Lower leg skin (tissue), 3 donors: Measurements from ENCODE around the gene NSD1.

ENCODE experiments used
- POLR2A ChIP-seq, 2 donors: fragments of 450-650 bp; IDR thresholded peaks; one replicate each; pipeline ENCODE4 v1.6.1; 2016 to 2017; ENCODE audit warnings: antibody characterized with exemption in 2 of 2, mild to moderate bottlenecking in 1 of 2, moderate library complexity in 1 of 2
- TF ChIP-seq, protein P1 (sequence below), 3 donors: fragments of 450-650 bp; IDR thresholded peaks; one replicate each; pipeline ENCODE4 v1.5.1; 2016; ENCODE audit warnings: antibody characterized with exemption in 3 of 3, mild to moderate bottlenecking in 3 of 3, moderate library complexity in 2 of 3

DNA sequence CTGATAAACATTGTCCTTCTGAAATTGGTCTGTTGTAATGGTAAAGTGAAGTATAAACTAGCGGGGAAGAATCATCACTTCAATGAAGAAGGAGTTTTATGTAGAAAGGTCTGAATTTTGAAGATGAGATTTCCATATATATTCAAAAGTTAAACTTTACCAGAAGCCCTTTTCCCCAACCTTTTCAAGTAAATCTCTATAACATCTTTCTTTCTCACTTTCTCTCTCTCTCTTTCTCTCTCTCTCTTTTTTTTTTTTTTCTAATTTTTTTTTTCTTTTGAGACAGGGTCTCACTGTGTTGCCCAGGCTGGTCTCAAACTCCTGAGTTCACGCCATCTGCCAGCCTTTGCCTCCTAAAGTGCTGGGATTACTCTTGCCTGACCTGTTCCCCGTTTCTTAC, 78.7 kb downstream of the NSD1 start:
- TF ChIP-seq, protein P1, sequence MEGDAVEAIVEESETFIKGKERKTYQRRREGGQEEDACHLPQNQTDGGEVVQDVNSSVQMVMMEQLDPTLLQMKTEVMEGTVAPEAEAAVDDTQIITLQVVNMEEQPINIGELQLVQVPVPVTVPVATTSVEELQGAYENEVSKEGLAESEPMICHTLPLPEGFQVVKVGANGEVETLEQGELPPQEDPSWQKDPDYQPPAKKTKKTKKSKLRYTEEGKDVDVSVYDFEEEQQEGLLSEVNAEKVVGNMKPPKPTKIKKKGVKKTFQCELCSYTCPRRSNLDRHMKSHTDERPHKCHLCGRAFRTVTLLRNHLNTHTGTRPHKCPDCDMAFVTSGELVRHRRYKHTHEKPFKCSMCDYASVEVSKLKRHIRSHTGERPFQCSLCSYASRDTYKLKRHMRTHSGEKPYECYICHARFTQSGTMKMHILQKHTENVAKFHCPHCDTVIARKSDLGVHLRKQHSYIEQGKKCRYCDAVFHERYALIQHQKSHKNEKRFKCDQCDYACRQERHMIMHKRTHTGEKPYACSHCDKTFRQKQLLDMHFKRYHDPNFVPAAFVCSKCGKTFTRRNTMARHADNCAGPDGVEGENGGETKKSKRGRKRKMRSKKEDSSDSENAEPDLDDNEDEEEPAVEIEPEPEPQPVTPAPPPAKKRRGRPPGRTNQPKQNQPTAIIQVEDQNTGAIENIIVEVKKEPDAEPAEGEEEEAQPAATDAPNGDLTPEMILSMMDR (IDR thresholded peaks at IDR 0.05) = no peak
- no peak for TF ChIP-seq POLR2A (IDR thresholded peaks at IDR 0.05)
